K562 (cell line): ENCODE data around the gene KMT2C. TPM values are rescaled to one million over a fixed set of nuclear protein-coding genes. Genes with fewer than 3 reads are reported as not detected.

Experiments used
- CHAMP1 ChIP-seq: fragments of 450-650 bp; IDR thresholded peaks from 2 replicates; pipeline ENCODE4 v1.6.1; 2016; ENCODE audit warnings: mild to moderate bottlenecking
- GTF2E2 ChIP-seq: fragments of 200-800 bp; sonication (Bioruptor generic); IDR thresholded peaks from 2 replicates; pipeline ENCODE4 v1.6.1; 2016; ENCODE audit warnings: missing genetic modification characterization, missing compliant biosample characterization
- HMG20B ChIP-seq: fragments of 250-450 bp; sonication (Bioruptor Pico); IDR thresholded peaks from 2 replicates; pipeline ENCODE4 v1.5.0; 2021; ENCODE audit warnings: mild to moderate bottlenecking
- PKNOX1 ChIP-seq: fragments of 450-650 bp; IDR thresholded peaks from 2 replicates; pipeline ENCODE4 v1.6.1; 2016
- TAL1 ChIP-seq: fragments of 450-650 bp; IDR thresholded peaks from 2 replicates; pipeline ENCODE4 v1.6.1; 2016; ENCODE audit warnings: mild to moderate bottlenecking
- TCF7L2 ChIP-seq: fragments of 150-350 bp; IDR thresholded peaks from 2 replicates; pipeline ENCODE4 v1.6.1; 2016; ENCODE audit warnings: low read depth, mild to moderate bottlenecking, low read length, moderate library complexity
- ZNF318 ChIP-seq, 2 experiments: fragments of 450-650 bp; IDR thresholded peaks; 2 replicates each; pipeline ENCODE4 v1.6.1; 2016; ENCODE audit warnings: mild to moderate bottlenecking in 2 of 2, borderline replicate concordance in 1 of 2, low read depth in 1 of 2, moderate library complexity in 1 of 2
- ZNF354B ChIP-seq: fragments of 250-450 bp; sonication (Bioruptor Pico); IDR thresholded peaks from 2 replicates; pipeline ENCODE4 v1.4.0; 2020
- ZNF592 ChIP-seq: fragments of 450-650 bp; IDR thresholded peaks from 2 replicates; pipeline ENCODE4 v1.6.1; 2017; ENCODE audit warnings: antibody characterized with exemption, mild to moderate bottlenecking
- polyA plus RNA-seq, 8 experiments: library from polyadenylated mRNA; depleted of rRNA in 4 of 8; stranded (reverse) in 5 of 8; unstranded in 3 of 8; fragments of >200 nt; fragmentation: Nextera tagmentation in 2 of 8; fragmentation: Illumina TruSeq in 1 of 8; extraction: Ambion mirVana in 2 of 8; extraction: Trizol in 1 of 8; gene quantifications; 2 replicates each; pipeline versions ENCODE4 v1.2.1 to v1.2.3, GENCODE V29; 2011 to 2014; ENCODE audit warnings: inconsistent platforms in 1 of 8, missing spikeins in 1 of 8
- total RNA-seq, 7 experiments: library from RNA; depleted of rRNA in 6 of 7; stranded (reverse); fragments of >200 nt in 6 of 7; fragmentation: Illumina TruSeq in 2 of 7; extraction: Trizol in 2 of 7; gene quantifications; 2 replicates each; pipeline versions ENCODE4 v1.2.1 to v1.2.3, GENCODE V29; 2011 to 2021; ENCODE audit warnings: low replicate concordance in 1 of 7

Gene KMT2C
- total and polyA plus RNA-seq, 9 of the 15 experiments (the other 6 are each of a cell fraction or from before 2014, with no cell fraction given): 4.9 to 67.8 (median 27.1) TPM

GRCh38 chr7:152313831-152314604, 121.8 kb downstream of the KMT2C start (continued):
- peak; percentile 84 for TF ChIP-seq CHAMP1
- TF ChIP-seq HMG20B (CRISPR knock-in tag): no peak
- no peak for TF ChIP-seq TCF7L2
- 0 out of 2 replicates have a peak, but pooled peaks have one; percentile 5 for TF ChIP-seq TAL1
- TF ChIP-seq ZNF318 (IDR thresholded peaks at IDR 0.05; ENCODE audit: borderline replicate concordance in 1 of 2, low read depth in 1 of 2): peak in 1 of 2 experiments; percentile 53; a peak in 1 of 4 replicates
- 0 out of 2 replicates have a peak, but pooled peaks have one; percentile 5 for TF ChIP-seq GTF2E2 (tag)
- peak; percentile 46; the same call in 1 of the 2 replicates for TF ChIP-seq ZNF592
- TF ChIP-seq PKNOX1: peak; percentile 98
- no peak for TF ChIP-seq ZNF354B (CRISPR knock-in tag)
